Neural crest cell (in vitro differentiated cells): Measurements from ENCODE around the gene FGF1. TPM values are rescaled to one million over a fixed set of nuclear protein-coding genes. Genes with fewer than 3 reads are reported as not detected.

ENCODE experiments used
- DNase-seq: peaks from one replicate; pipeline ENCODE4 v3.0.0; 2021; ENCODE audit warnings: low read depth, mixed read lengths, low spot score
- H3K27ac Mint-ChIP-seq: one replicate; pipeline ENCODE4 v1.8.0; 2021; ENCODE audit warnings: mild to moderate bottlenecking, mixed read lengths; ENCODE audit not compliant: unreplicated experiment
- H3K27me3 Mint-ChIP-seq: 2 replicates; pipeline ENCODE4 v1.8.0; 2021; ENCODE audit warnings: low read depth, mild to moderate bottlenecking, mixed read lengths
- H3K36me3 Mint-ChIP-seq: 2 replicates; pipeline ENCODE4 v1.8.0; 2021; ENCODE audit warnings: low read depth, mild to moderate bottlenecking, mixed read lengths
- H3K4me1 Mint-ChIP-seq: 2 replicates; pipeline ENCODE4 v1.8.0; 2021; ENCODE audit warnings: mixed read lengths
- H3K4me3 Mint-ChIP-seq: one replicate; pipeline ENCODE4 v1.8.0; 2021; ENCODE audit warnings: mild to moderate bottlenecking, mixed read lengths
- H3K9me3 Mint-ChIP-seq: 2 replicates; pipeline ENCODE4 v1.8.0; 2021; ENCODE audit warnings: mixed read lengths
- CTCF ChIP-seq: fragments of 200-600 bp; sonication (generic); conservative IDR thresholded peaks from 2 replicates; pipeline ENCODE4 v1.5.0; 2021; ENCODE audit warnings: antibody characterized with exemption, mild to moderate bottlenecking
- total RNA-seq: library from RNA; stranded (reverse); gene quantifications from 2 replicates; pipeline ENCODE4 v1.2.1, GENCODE V29; 2021

FGF1 gene
- total RNA-seq, 1 donor from 2014 or later = not detected

GRCh38 chr5:142716963-142717362 is 31.1 kb upstream of the FGF1 start:
- H3K9me3 Mint-ChIP-seq = no peaks in the 10 kb centered on the region
- no peaks in the 10 kb centered on the region for H3K36me3 Mint-ChIP-seq
- no peak overlapping the region for H3K4me3 Mint-ChIP-seq
- no peaks in the 10 kb centered on the region for H3K27me3 Mint-ChIP-seq
- peaks cover 15% of the 10 kb centered on the region for H3K4me1 Mint-ChIP-seq
- peak; percentile 63 for TF ChIP-seq CTCF
- H3K27ac Mint-ChIP-seq = no peak overlapping the region
- peak; percentile 56 for DNase-seq

GRCh38 chr5:142715291-142715690 is 29.4 kb upstream of the FGF1 start:
- no peaks in the 10 kb centered on the region for H3K36me3 Mint-ChIP-seq
- no peak overlapping the region for H3K4me3 Mint-ChIP-seq
- H3K4me1 Mint-ChIP-seq = peaks cover 14% of the 10 kb centered on the region
- no peaks in the 10 kb centered on the region for H3K27me3 Mint-ChIP-seq
- TF ChIP-seq CTCF = no peak
- H3K27ac Mint-ChIP-seq = no peak overlapping the region
- DNase-seq = no peak
- H3K9me3 Mint-ChIP-seq = no peaks in the 10 kb centered on the region

GRCh38 chr5:142713121-142713706 is 27.3 kb upstream of the FGF1 start:
- DNase-seq = peak; percentile 98
- H3K9me3 Mint-ChIP-seq = no peaks in the 10 kb centered on the region
- H3K4me3 Mint-ChIP-seq = peak overlapping the region; percentile 81
- TF ChIP-seq CTCF = peak; percentile 99
- peaks cover 10% of the 10 kb centered on the region for H3K4me1 Mint-ChIP-seq
- peak overlapping the region; percentile 27 for H3K27ac Mint-ChIP-seq
- H3K27me3 Mint-ChIP-seq = no peaks in the 10 kb centered on the region
- no peaks in the 10 kb centered on the region for H3K36me3 Mint-ChIP-seq

- Mint-ChIP-seq H3K36me3 (no peaks in the 10 kb centered on the region), H3K9me3 (no peaks in the 10 kb centered on the region), H3K4me3 (no peak overlapping the region), H3K27me3 (no peaks in the 10 kb centered on the region), H3K27ac (no peak overlapping the region), H3K4me1 (peaks cover 8% of the 10 kb centered on the region)
- no peak for DNase-seq
- TF ChIP-seq CTCF = no peak
Observed at GRCh38 chr5:142703153-142703552, 17.3 kb upstream of the FGF1 start.

- no peak overlapping the region for H3K4me3 Mint-ChIP-seq
- peaks cover 8% of the 10 kb centered on the region for H3K4me1 Mint-ChIP-seq
- peak overlapping the region; percentile 38 for H3K27ac Mint-ChIP-seq
- H3K9me3 Mint-ChIP-seq = no peaks in the 10 kb centered on the region
- TF ChIP-seq CTCF = no peak
- no peaks in the 10 kb centered on the region for H3K27me3 Mint-ChIP-seq
- DNase-seq = no peak
- H3K36me3 Mint-ChIP-seq = no peaks in the 10 kb centered on the region
Observed at GRCh38 chr5:142701673-142702311, 15.9 kb upstream of the FGF1 start.
